ENCODE measurements around the gene HPS4. TPM values are rescaled to one million over a fixed set of nuclear protein-coding genes. Genes with fewer than 3 reads are reported as not detected.

HPS4 gene
- 34.4 TPM for total RNA-seq

DNA sequence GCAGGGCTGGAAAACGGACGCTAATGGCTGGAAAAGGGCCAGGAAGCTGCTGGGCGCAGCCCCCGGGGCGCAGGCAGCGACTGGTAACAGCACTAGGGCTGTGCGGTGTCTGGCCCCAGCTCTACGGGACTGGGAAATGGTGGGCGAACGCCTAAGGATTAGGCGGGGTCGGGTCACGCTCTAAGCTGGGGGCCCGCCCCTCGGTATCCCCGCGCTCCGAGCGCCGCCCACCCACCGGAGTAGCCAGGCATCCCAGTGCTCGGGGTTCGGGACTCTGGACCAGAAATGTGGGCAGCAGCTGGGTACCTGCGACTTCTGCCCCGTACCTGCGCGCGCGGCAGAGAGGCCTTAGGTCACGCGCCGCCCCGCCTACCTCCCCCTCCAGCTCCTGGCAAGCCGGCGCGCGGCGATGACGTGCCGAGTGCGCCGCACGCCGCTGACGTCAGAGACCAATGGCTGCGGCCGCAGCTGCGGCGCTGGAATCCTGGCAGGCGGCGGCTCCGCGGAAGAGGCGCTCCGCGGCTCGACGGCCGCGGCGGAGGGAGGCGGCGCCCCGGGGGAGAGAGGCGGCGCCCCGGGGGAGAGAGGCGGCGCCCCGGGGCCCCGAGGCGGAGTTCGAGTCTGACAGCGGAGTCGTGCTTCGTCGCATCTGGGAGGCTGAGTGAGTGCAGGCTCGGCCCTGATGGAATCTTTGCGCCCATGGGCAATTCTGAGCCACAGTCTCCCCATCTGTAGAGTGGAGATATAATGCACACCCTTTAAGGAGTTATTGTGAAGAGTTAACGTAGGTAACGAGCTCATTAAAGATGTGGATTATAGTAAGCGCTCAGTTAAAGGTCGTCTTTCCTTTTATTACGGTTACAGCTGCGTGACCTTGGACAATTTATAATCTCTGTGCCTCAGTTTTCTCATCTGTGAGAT lies at the start of gene HPS4, which contains the start of gene SRRD:
Gene HPS4 (minus strand): TSS at position 345 of the 921 bp plus-strand sequence. CDS start 2,021 bp downstream, outside the sequence.
Gene SRRD (plus strand): TSS at position 439 of the 921 bp plus-strand sequence. CDS start 14 bp downstream, at position 453.

DNA sequence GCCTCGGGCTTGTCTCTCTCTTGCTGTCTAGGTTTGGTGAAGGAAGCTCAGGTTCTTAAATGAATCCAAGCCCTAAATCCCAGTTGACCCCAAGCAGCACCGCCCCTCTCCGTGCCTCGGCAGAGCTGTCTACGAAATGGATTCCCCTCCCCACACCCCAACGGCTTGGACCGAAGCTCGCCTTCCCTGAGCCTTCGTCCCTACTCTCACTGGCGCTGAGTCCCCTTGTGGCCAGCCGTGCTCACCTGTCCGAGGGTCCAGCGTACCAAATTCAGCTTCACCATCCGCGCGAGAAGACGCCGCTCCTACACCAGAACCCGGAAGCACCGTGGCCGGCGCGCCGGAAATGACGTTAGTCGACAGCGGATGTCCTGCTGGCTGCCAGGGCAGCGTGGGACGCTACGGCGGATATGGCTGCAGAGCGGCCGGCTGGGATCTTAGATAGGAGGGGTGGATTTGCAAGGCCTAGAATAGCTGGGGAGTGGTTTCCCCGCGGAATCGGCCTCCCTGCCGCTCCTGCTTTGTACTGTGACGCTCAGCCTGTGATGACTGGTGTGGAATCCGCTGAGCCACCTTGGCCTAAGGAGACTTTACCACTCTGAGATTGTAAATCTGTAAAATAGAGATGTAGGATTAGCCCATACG lies 28.7 kb upstream of the HPS4 start, which contains the start of gene TFIP11:
Gene TFIP11 (minus strand): TSS at position 325 of the 645 bp plus-strand sequence. CDS start 2,201 bp downstream, outside the sequence.

DNA sequence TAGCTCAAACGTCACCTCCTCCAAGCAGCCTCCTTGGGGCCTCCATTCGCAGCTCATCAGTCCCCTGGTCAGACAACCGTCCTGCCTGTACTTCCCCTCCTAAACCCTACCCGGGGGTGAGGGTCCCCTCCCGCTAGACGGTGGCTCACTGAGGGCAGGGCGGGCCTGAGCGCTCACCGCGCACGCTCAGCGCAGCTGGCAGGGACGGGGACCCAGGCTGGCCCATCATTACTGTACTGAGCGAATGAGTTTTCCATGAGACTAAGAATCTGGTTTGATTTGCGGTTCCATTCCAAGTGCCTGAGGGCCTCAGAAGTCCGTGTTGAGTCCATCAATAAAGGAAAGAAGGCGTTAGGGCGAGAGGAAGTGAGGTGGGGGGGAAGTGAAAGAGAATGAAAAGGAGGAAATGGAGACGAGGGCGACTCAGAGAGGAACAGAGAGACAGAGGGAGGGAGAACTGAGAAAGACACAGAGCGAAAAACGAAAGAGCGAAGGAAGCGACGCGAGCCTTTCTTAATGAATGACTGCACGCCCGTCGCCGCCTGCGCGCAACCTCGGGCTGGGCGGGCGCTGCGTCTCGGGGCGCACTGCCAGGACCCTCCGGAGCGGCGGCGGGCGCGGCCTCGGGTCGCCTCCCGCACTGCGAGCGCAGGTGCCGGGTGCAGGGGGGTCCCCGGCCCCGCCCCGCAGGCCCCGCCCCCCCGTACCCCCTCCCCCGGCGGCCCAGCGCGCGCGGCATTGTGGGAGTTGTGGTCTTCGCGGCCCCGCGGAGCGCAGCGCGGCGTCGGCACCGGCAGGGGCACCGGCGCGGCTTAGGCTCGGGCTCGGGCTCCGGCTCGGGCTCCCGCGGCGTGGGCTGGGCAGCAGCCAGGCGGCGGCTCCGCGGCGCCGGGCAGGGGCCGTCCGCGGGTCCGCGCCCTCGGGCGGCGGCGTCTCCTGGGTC lies 54.8 kb downstream of the HPS4 start, which contains the start of gene ASPHD2:
Gene ASPHD2 (plus strand): TSS at position 746 of the 943 bp plus-strand sequence. CDS start 4,356 bp downstream, outside the sequence.

Other genes starting within 250 kb of the HPS4 start
- gene ASPHD2, start 54.5 kb downstream of the HPS4 start, total RNA-seq: 15.5 TPM
- 17.1 TPM for gene SRRD, start 94 bp upstream of the HPS4 start, total RNA-seq
- 36.4 TPM for gene TFIP11, start 28.7 kb upstream of the HPS4 start, total RNA-seq
- 10.4 TPM for gene TPST2, start 106.3 kb upstream of the HPS4 start, total RNA-seq
- 2.1 TPM for gene CRYBB1, start 134.2 kb upstream of the HPS4 start, total RNA-seq
- not detected for gene CRYBA4, start 138.2 kb upstream of the HPS4 start, total RNA-seq
- 125 TPM for gene MIAT, start 173.8 kb upstream of the HPS4 start, total RNA-seq

Measured in diencephalon (tissue), 1 donor.